ENCODE data around the gene ZNF385B.
A peak's percentile ranks its signal among the peaks of the same experiment; 100 is the strongest.

The ZNF385B gene

GRCh38 chr2:179840840-179841239 is 20.6 kb downstream of the ZNF385B start:
- H3K14ac ChIP-seq (ENCODE audit: low read length in 2 of 2), result no peak overlapping the region
- 100% methylated on average over 1 of the region's 1 CpG for WGBS

GRCh38 chr2:179837408-179837807 is 24.0 kb downstream of the ZNF385B start:
- Histone ChIP-seq H3K4me3 (ENCODE audit: insufficient read depth in 1 of 2, low read depth in 1 of 2, low read length in 2 of 2) (no peak overlapping the region), H3K9me3 (ENCODE audit: control insufficient read depth, low read length) (no peaks in the 10 kb centered on the region), H2AFZ (ENCODE audit: low read depth, low read length) (no peak overlapping the region), H4K91ac (ENCODE audit: low read length) (no peak overlapping the region), H2BK5ac (ENCODE audit: low read depth, low read length, poor library complexity, severe bottlenecking) (no peak overlapping the region), H3K4me2 (ENCODE audit: low read length, poor library complexity, severe bottlenecking) (no peak overlapping the region), H3K4me1 (ENCODE audit: control insufficient read depth, insufficient read depth, low read depth, low read length) (no peaks in the 10 kb centered on the region), H3K36me3 (ENCODE audit: control insufficient read depth in 1 of 2, insufficient read depth in 2 of 2, low read depth in 1 of 2, low read length in 2 of 2) (no peaks in the 10 kb centered on the region), H3K9ac (ENCODE audit: low read length) (peak overlapping the region; percentile 40), H3K27me3 (ENCODE audit: control insufficient read depth in 1 of 2, insufficient read depth in 1 of 2, low read length in 2 of 2) (no peaks in the 10 kb centered on the region), H4K8ac (ENCODE audit: low read length) (no peak overlapping the region), H3K14ac (ENCODE audit: low read length in 2 of 2) (no peak overlapping the region), H3K79me1 (replicated peaks; ENCODE audit: low read length, poor library complexity, severe bottlenecking) (no peaks in the 10 kb centered on the region), H2BK12ac (ENCODE audit: low read length in 2 of 2) (no peak overlapping the region), H2BK15ac (ENCODE audit: low read depth, poor library complexity, severe bottlenecking) (no peak overlapping the region), H2BK120ac (ENCODE audit: low read depth, low read length) (no peak overlapping the region), H3K23ac (ENCODE audit: low read length in 2 of 2) (no peak overlapping the region), H2AK5ac (ENCODE audit: low read length, severe bottlenecking) (no peak overlapping the region), H3K4ac (ENCODE audit: low read depth in 1 of 2, low read length in 2 of 2) (no peak overlapping the region), H3K27ac (ENCODE audit: low read length, poor library complexity, severe bottlenecking) (no peak overlapping the region), H3K18ac (ENCODE audit: low read depth in 1 of 2, low read length in 2 of 2) (no peak overlapping the region)
- 6% methylated on average over 3 of the region's 4 CpGs for WGBS
- peak; percentile 64 for DNase-seq

More at GRCh38 chr2:179840840-179841239, 20.6 kb downstream of the ZNF385B start:
- Histone ChIP-seq H2BK5ac (ENCODE audit: low read depth, low read length, poor library complexity, severe bottlenecking) (no peak overlapping the region), H2BK120ac (ENCODE audit: low read depth, low read length) (no peak overlapping the region), H2AFZ (ENCODE audit: low read depth, low read length) (no peak overlapping the region), H3K27ac (ENCODE audit: low read length, poor library complexity, severe bottlenecking) (no peak overlapping the region), H3K4me1 (ENCODE audit: control insufficient read depth, insufficient read depth, low read depth, low read length) (no peaks in the 10 kb centered on the region), H3K27me3 (ENCODE audit: control insufficient read depth in 1 of 2, insufficient read depth in 1 of 2, low read length in 2 of 2) (no peaks in the 10 kb centered on the region), H4K8ac (ENCODE audit: low read length) (no peak overlapping the region), H3K4me3 (ENCODE audit: insufficient read depth in 1 of 2, low read depth in 1 of 2, low read length in 2 of 2) (no peak overlapping the region), H3K18ac (ENCODE audit: low read depth in 1 of 2, low read length in 2 of 2) (no peak overlapping the region), H3K36me3 (ENCODE audit: control insufficient read depth in 1 of 2, insufficient read depth in 2 of 2, low read depth in 1 of 2, low read length in 2 of 2) (no peaks in the 10 kb centered on the region), H2BK12ac (ENCODE audit: low read length in 2 of 2) (no peak overlapping the region), H3K23ac (ENCODE audit: low read length in 2 of 2) (no peak overlapping the region), H2AK5ac (ENCODE audit: low read length, severe bottlenecking) (no peak overlapping the region), H3K4me2 (ENCODE audit: low read length, poor library complexity, severe bottlenecking) (no peak overlapping the region), H3K4ac (ENCODE audit: low read depth in 1 of 2, low read length in 2 of 2) (no peak overlapping the region), H4K91ac (ENCODE audit: low read length) (no peak overlapping the region), H3K9ac (ENCODE audit: low read length) (no peak overlapping the region), H3K9me3 (ENCODE audit: control insufficient read depth, low read length) (no peaks in the 10 kb centered on the region), H2BK15ac (ENCODE audit: low read depth, poor library complexity, severe bottlenecking) (no peak overlapping the region), H3K79me1 (replicated peaks; ENCODE audit: low read length, poor library complexity, severe bottlenecking) (no peaks in the 10 kb centered on the region)
- no peak for DNase-seq

- no peaks in the 10 kb centered on the region for H3K79me1 ChIP-seq (replicated peaks; ENCODE audit: low read length, poor library complexity, severe bottlenecking)
- DNase-seq, result no peak
- WGBS, result 92% methylated on average over 1 of the region's 3 CpGs
- H2BK120ac ChIP-seq (ENCODE audit: low read depth, low read length), result no peak overlapping the region
- no peak overlapping the region for H3K27ac ChIP-seq (ENCODE audit: low read length, poor library complexity, severe bottlenecking)
- H4K91ac ChIP-seq (ENCODE audit: low read length), result no peak overlapping the region
- H3K18ac ChIP-seq (ENCODE audit: low read depth in 1 of 2, low read length in 2 of 2), result no peak overlapping the region
- no peak overlapping the region for H3K4me3 ChIP-seq (ENCODE audit: insufficient read depth in 1 of 2, low read depth in 1 of 2, low read length in 2 of 2)
- H3K4me2 ChIP-seq (ENCODE audit: low read length, poor library complexity, severe bottlenecking), result no peak overlapping the region
- no peak overlapping the region for H3K14ac ChIP-seq (ENCODE audit: low read length in 2 of 2)
- no peak overlapping the region for H4K8ac ChIP-seq (ENCODE audit: low read length)
- H2AFZ ChIP-seq (ENCODE audit: low read depth, low read length), result no peak overlapping the region
- H3K9ac ChIP-seq (ENCODE audit: low read length), result no peak overlapping the region
- no peaks in the 10 kb centered on the region for H3K9me3 ChIP-seq (ENCODE audit: control insufficient read depth, low read length)
- no peaks in the 10 kb centered on the region for H3K36me3 ChIP-seq (ENCODE audit: control insufficient read depth in 1 of 2, insufficient read depth in 2 of 2, low read depth in 1 of 2, low read length in 2 of 2)
- no peak overlapping the region for H2BK15ac ChIP-seq (ENCODE audit: low read depth, poor library complexity, severe bottlenecking)
- H3K4me1 ChIP-seq (ENCODE audit: control insufficient read depth, insufficient read depth, low read depth, low read length), result no peaks in the 10 kb centered on the region
- H3K27me3 ChIP-seq (ENCODE audit: control insufficient read depth in 1 of 2, insufficient read depth in 1 of 2, low read length in 2 of 2), result no peaks in the 10 kb centered on the region
- no peak overlapping the region for H3K23ac ChIP-seq (ENCODE audit: low read length in 2 of 2)
- no peak overlapping the region for H2BK5ac ChIP-seq (ENCODE audit: low read depth, low read length, poor library complexity, severe bottlenecking)
- no peak overlapping the region for H2BK12ac ChIP-seq (ENCODE audit: low read length in 2 of 2)
- no peak overlapping the region for H2AK5ac ChIP-seq (ENCODE audit: low read length, severe bottlenecking)
- H3K4ac ChIP-seq (ENCODE audit: low read depth in 1 of 2, low read length in 2 of 2), result no peak overlapping the region
Measured at GRCh38 chr2:179830043-179830787, 31.2 kb downstream of the ZNF385B start.

- no peaks in the 10 kb centered on the region for H3K4me1 ChIP-seq (ENCODE audit: control insufficient read depth, insufficient read depth, low read depth, low read length)
- H3K4me2 ChIP-seq (ENCODE audit: low read length, poor library complexity, severe bottlenecking), result no peak overlapping the region
- no peaks in the 10 kb centered on the region for H3K36me3 ChIP-seq (ENCODE audit: control insufficient read depth in 1 of 2, insufficient read depth in 2 of 2, low read depth in 1 of 2, low read length in 2 of 2)
- H3K4ac ChIP-seq (ENCODE audit: low read depth in 1 of 2, low read length in 2 of 2), result no peak overlapping the region
- no peak for DNase-seq
- H3K9me3 ChIP-seq (ENCODE audit: control insufficient read depth, low read length), result no peaks in the 10 kb centered on the region
- no peak overlapping the region for H2BK12ac ChIP-seq (ENCODE audit: low read length in 2 of 2)
- H3K79me1 ChIP-seq (replicated peaks; ENCODE audit: low read length, poor library complexity, severe bottlenecking), result no peaks in the 10 kb centered on the region
- WGBS, result 86% methylated on average over 1 of the region's 2 CpGs
- H4K91ac ChIP-seq (ENCODE audit: low read length), result no peak overlapping the region
- H3K27ac ChIP-seq (ENCODE audit: low read length, poor library complexity, severe bottlenecking), result no peak overlapping the region
- H3K4me3 ChIP-seq (ENCODE audit: insufficient read depth in 1 of 2, low read depth in 1 of 2, low read length in 2 of 2), result no peak overlapping the region
- H2BK120ac ChIP-seq (ENCODE audit: low read depth, low read length), result no peak overlapping the region
- H2BK15ac ChIP-seq (ENCODE audit: low read depth, poor library complexity, severe bottlenecking), result no peak overlapping the region
- H2AFZ ChIP-seq (ENCODE audit: low read depth, low read length), result no peak overlapping the region
- H3K18ac ChIP-seq (ENCODE audit: low read depth in 1 of 2, low read length in 2 of 2), result no peak overlapping the region
- no peaks in the 10 kb centered on the region for H3K27me3 ChIP-seq (ENCODE audit: control insufficient read depth in 1 of 2, insufficient read depth in 1 of 2, low read length in 2 of 2)
- H3K23ac ChIP-seq (ENCODE audit: low read length in 2 of 2), result no peak overlapping the region
- H3K14ac ChIP-seq (ENCODE audit: low read length in 2 of 2), result no peak overlapping the region
- H4K8ac ChIP-seq (ENCODE audit: low read length), result no peak overlapping the region
- H3K9ac ChIP-seq (ENCODE audit: low read length), result no peak overlapping the region
- H2BK5ac ChIP-seq (ENCODE audit: low read depth, low read length, poor library complexity, severe bottlenecking), result no peak overlapping the region
- H2AK5ac ChIP-seq (ENCODE audit: low read length, severe bottlenecking), result no peak overlapping the region
Measured at GRCh38 chr2:179826297-179826696, 35.1 kb downstream of the ZNF385B start.
